HG03025 (cell line): ENCODE results near the gene KLHL14.
A peak's percentile ranks its signal among the peaks of the same experiment; 100 is the strongest.

Experiments used
- ATAC-seq: cut with Tn5 transposase; IDR thresholded peaks from one replicate; pipeline ENCODE4 v1.9.1; 2021; ENCODE audit warnings: mild to moderate bottlenecking, moderate library complexity; ENCODE audit not compliant: unreplicated experiment, low FRiP score

The KLHL14 gene

DNA sequence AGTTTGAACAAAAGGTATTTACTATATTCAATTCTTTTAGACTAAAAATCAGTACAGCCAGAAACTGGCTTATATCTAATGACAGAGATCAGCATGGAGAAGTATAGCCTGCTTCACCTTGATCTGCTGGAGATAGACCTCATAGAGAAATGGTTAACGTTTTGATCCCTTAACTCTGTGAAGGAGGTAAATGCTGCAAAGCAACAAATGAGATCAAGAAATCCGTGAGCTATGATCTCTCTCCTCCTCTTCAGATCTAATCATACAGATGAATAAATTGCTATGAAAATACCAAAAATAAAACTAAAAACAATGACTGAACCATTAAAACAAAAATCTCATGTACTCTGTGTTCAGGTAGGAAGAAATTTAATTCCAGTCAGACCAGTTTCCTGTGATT lies 42.8 kb downstream of the KLHL14 start:
- ATAC-seq = no peak

- ATAC-seq = no peak
These were observed 48.6 kb downstream of the KLHL14 start for GRCh38 chr18:32724071-32724749.

GRCh38 chr18:32722279-32722678 lies 50.5 kb downstream of the KLHL14 start:
- ATAC-seq = no peak

GRCh38 chr18:32717126-32717525 lies 55.7 kb downstream of the KLHL14 start:
- no peak for ATAC-seq

DNA sequence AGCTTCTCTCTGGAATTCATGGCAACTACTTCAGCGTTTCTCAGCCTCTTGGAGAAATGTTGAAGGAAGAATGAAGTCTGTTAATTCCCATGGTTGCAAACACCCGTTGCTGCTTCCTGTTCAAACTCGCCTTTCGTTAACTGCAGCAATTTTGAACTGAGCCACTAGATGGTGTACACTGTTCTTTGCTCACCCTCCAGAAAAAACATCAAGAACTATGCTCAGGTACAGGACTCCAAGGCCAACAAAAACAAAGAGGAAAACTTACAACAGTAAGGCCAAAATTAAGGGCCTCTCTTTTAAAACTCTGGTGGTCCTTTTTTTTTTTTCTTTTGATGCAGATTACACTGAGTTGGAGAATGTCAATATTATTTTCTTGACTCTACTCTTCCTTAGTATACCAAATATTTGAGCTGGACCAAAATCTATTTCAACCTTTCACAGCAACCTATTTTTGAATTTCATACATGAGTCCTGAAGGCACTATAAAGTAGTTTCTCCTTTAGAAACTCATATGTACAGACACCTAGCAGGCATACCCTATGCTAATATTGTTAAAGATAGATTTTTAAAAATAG lies 58.2 kb downstream of the KLHL14 start:
- peak; percentile 97 for ATAC-seq

GRCh38 chr18:32712860-32713259 lies 60.0 kb downstream of the KLHL14 start:
- ATAC-seq = no peak

DNA sequence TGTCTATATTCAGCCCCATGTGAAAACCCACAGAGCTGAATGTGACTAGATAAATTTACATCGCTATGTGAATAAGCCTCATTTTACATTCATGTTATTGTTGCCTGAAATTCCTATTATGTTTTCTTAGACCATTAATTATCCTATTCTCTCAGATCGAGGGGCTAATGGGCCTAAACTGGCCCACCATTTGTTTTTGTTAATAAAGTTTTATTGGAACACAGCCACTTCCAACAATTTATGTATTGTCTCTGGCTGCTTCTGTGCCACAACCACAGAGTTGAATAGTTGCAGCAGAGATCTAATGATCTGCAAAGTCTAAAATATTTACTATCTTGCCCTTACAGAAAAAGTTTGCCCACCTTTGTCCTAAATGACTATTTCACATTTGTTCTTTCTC lies 61.0 kb downstream of the KLHL14 start:
- ATAC-seq = no peak

GRCh38 chr18:32707586-32707985 lies 65.2 kb downstream of the KLHL14 start:
- ATAC-seq = no peak

GRCh38 chr18:32707147-32707546 lies 65.7 kb downstream of the KLHL14 start:
- ATAC-seq = no peak

GRCh38 chr18:32701313-32701712 lies 71.5 kb downstream of the KLHL14 start:
- no peak for ATAC-seq

DNA sequence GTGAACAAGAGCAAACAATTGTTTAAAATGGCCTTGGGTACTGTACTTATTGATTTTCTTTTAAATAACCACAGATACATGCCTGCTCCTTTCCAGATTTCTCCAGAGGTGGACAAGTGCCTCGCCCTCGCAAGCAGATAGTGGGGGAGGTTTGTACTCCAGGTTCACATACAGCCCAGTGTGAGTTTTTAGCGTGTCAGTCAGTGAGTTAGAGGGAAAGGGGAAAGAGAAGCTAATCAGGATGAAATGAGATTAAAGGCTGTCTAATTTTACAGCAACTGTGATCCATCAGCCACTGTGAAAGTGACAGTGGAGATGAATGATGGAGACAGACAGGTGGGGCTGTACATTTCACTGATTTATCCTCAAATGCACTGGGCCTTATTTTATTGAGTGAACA lies 74.7 kb downstream of the KLHL14 start:
- ATAC-seq = no peak

- no peak for ATAC-seq
These were observed 76.4 kb downstream of the KLHL14 start for GRCh38 chr18:32696376-32696775.

DNA sequence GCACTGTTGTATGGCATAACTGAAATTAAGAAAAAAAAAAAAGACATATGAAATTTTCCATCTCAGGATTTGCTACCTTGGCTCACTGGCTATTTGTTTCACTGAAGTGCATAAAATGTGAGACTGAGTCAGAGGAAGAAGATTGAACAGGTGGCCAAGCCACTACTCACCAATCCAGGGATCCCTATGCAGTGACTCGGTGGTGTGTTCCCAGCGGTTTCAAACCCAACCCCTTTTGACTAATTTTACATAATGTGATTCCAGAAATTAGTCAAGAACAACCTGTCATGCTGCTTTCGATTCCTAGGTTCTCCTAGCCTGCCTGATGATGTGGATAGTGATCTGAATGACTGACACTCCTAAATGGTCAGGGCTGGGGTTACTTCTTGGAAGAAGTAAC lies 77.3 kb downstream of the KLHL14 start:
- no peak for ATAC-seq

GRCh38 chr18:32688821-32689220 lies 84.0 kb downstream of the KLHL14 start:
- ATAC-seq = no peak

DNA sequence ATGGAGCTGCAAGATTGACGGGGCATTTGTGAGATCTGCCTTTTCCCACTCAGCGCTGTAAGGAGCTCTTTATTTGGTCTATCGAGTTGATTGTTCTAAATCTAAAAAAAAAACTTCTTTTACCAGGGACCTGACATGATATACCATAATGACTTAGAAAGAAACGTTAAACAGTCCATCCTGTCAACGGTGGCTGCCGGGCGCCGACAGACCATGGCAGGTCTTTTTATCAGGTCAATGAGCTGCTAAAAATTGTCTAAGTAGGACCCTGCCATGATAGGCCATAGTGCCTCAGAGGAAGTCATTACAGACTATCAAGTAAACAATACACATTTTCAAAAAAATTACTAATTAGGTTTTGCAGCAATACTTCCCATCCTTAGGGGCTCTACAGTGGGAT lies 87.9 kb downstream of the KLHL14 start:
- no peak for ATAC-seq

DNA sequence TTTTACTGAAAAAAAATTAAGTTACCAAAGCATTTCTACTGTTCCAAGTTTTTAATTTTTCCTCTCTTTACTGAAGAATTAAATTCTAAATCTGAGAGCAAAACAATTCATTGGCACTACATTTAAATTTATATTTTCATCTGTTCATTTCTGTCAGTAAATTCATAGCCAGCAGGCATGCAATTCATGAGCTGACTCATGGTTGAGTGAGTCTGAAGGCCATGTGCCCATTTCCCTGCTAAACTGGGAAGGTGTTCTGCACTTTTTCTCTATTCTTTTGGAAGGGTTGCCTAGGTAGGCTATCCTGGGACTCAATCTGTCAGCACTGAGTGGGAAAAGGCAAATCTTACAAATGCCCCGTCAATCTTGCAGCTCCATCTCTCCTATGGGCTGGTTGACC lies 88.7 kb downstream of the KLHL14 start:
- ATAC-seq = no peak

DNA sequence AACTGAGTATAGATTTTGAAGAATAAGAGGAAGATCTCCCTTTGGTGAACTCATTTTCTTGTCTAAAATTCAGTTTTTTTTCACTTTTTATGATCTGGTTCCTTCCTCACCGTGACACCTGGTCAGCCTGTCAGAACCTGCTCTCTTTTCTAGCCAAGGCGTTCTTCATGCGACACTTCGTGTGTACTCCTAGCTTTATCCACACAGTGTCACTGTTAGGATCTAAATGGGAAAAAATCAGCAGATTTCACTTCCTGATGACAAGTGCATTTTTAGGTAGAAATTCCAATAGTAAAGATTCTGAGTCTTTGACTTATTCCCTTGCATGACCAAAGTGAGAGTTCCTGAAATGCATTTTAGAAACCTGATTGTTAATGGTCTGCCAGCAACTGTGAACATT lies 89.8 kb downstream of the KLHL14 start:
- no peak for ATAC-seq

- ATAC-seq = no peak
These were observed 95.2 kb downstream of the KLHL14 start for GRCh38 chr18:32677578-32677977.

DNA sequence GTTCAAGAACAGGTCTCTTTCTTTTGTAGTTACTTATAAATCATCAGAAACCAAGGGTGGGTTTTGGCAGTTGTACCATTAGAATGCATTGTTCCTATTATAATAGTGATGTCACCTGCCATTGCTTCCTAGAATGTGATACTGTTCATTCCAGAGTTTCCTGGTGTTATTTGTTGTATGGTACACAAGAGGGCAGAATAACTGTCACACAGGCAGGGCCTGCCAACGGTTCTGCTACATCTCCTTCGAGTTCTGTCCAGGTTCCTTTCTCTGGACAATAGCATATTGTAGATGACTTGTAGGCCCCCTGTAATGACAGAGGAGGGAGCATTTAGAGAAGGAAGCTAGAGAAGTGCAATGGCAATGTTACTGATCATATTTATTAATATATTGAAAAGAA lies 98.3 kb downstream of the KLHL14 start:
- no peak for ATAC-seq

GRCh38 chr18:32672398-32672797 lies 100.4 kb downstream of the KLHL14 start:
- ATAC-seq = no peak

- ATAC-seq = no peak
These were observed 102.1 kb downstream of the KLHL14 start for GRCh38 chr18:32670727-32671126.

DNA sequence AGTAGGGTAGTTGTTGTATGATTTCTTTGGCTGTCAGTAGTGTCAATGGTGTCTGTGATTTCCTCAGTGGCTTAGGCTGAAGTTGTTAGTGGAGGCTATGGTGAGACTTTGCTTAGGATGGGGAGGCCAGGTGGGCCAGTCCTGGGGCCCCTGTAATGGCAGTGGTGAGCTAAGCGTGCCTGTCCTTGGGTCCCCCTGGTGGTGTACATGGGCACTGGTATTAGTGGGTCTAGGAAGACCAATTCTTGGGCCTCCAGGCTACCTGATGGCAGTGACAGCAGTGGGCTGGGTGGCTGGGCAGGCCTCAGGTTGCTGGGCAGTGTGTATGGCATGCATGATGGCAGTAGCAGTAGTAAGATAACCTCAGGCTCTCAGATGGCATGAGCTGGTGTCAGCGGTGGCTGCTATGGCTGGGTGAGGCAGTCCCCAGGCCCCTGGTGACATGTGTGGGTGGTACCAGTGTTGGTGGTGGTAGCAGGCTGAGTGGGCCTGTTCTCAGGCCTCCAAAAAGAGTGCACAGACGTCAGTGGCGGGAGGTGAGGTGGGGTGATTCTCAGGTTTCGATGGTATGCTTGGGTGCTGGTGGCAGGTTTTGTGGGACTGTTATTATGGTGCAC lies 103.2 kb downstream of the KLHL14 start:
- ATAC-seq = no peak
